ENCODE data around the gene NDUFB5.

Gene NDUFB5

DNA sequence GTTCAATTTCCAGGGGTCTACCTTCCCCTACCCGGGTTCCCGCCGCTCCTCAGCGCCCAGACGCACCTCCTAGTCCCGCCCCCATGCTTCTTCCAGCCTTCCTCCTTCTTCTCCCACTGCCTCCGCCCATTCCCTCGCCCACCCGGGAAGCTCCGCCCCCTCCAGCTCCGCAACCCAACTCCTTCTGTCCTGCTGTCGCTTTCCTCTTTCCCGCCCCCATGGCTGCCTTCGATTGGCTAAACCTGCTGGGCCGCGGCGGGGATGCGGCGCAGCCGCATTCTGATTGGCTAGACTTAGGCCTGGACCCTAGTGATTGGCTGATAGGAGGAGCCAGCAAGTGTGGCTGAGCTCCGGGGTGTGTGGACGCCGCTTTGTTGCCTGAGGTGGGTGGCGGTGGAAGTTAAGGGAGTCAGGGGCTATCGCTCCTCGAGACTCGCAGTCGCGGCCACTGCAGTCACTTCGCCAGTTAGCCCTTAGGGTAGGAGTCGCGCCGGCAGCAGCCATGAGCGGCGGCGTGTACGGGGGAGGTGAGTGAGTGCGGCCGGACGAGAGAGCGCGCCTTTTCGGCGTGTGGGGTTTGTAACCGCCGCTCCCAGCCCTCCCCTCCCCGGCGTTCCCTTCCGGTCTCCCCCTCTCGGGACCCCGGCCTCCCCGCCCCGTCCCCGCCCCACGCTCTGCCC lies 41.9 kb upstream of the NDUFB5 start, which contains the start of gene ACTL6A:
ACTL6A (plus strand) TSS at position 336 of the 680 bp plus-strand sequence; CDS start at position 503, 167 bp downstream.
- H3K9me3 ChIP-seq (replicated peaks in 1 of 2; ENCODE audit: control insufficient read depth in 2 of 2, insufficient read depth in 1 of 2, low read depth in 1 of 2, low read length in 2 of 2): no peaks in the 10 kb centered on the region
- no CpG with 5 or more reads among the region's 55 CpGs for WGBS, 2 donors (ENCODE audit: extremely low coverage in 2 of 2, insufficient read length in 2 of 2, insufficient replicate concordance in 1 of 2)
- H3K9ac ChIP-seq (ENCODE audit: low read depth, low read length, poor library complexity): peak within 1 kb of the TSS; percentile 100
- no peaks in the 10 kb centered on the region for H3K27me3 ChIP-seq (ENCODE audit: control insufficient read depth in 3 of 3, insufficient read depth in 3 of 3, low read depth in 1 of 3, low read length in 3 of 3)
- H2BK5ac ChIP-seq (ENCODE audit: low read length): peak within 1 kb of the TSS; percentile 97
- DNase-seq (ENCODE audit: low spot score): peak; percentile 99
- H4K91ac ChIP-seq (ENCODE audit: low read depth, low read length, poor library complexity): no peak within 1 kb of the TSS
- H3K27ac ChIP-seq (replicated peaks; ENCODE audit: low read length): peak within 1 kb of the TSS; percentile 99
- H3K4me3 ChIP-seq (ENCODE audit: low read length in 2 of 2): peak within 1 kb of the TSS; percentile 83 to 95
- peak within 1 kb of the TSS; percentile 100 for H3K23ac ChIP-seq (ENCODE audit: low read depth, low read length, poor library complexity)
- H3K4me2 ChIP-seq (ENCODE audit: insufficient read depth, low read length, poor library complexity, severe bottlenecking): peak within 1 kb of the TSS; percentile 74
- H3K4me1 ChIP-seq (ENCODE audit: control insufficient read depth in 2 of 2, insufficient read depth in 1 of 2, low read depth in 1 of 2, low read length in 2 of 2): peaks cover 3 to 6% of the 10 kb centered on the region in 2 donors
- H3K36me3 ChIP-seq (replicated peaks in 1 of 2; ENCODE audit: control insufficient read depth in 2 of 2, insufficient read depth in 2 of 2, low read length in 2 of 2): no peaks in the 10 kb centered on the region
- H4K8ac ChIP-seq (ENCODE audit: low read depth, low read length): no peak within 1 kb of the TSS
- no peak within 1 kb of the TSS for H2BK12ac ChIP-seq (ENCODE audit: low read length)
- H3K18ac ChIP-seq (ENCODE audit: low read length): peak within 1 kb of the TSS; percentile 100
- H2BK120ac ChIP-seq (ENCODE audit: low read depth, low read length): no peak within 1 kb of the TSS
- H2AFZ ChIP-seq (ENCODE audit: low read length): peak within 1 kb of the TSS; percentile 96
- no peak within 1 kb of the TSS for H2AK5ac ChIP-seq (ENCODE audit: low read depth, low read length)
- H3K4ac ChIP-seq (ENCODE audit: low read length): no peak within 1 kb of the TSS
- H3K79me1 ChIP-seq (ENCODE audit: low read depth, low read length): peaks cover 2% of the 10 kb centered on the region
- peak within 1 kb of the TSS; percentile 33 for H2BK15ac ChIP-seq (ENCODE audit: low read length)
- peak within 1 kb of the TSS; percentile 97 for H3K14ac ChIP-seq (ENCODE audit: low read length)

DNA sequence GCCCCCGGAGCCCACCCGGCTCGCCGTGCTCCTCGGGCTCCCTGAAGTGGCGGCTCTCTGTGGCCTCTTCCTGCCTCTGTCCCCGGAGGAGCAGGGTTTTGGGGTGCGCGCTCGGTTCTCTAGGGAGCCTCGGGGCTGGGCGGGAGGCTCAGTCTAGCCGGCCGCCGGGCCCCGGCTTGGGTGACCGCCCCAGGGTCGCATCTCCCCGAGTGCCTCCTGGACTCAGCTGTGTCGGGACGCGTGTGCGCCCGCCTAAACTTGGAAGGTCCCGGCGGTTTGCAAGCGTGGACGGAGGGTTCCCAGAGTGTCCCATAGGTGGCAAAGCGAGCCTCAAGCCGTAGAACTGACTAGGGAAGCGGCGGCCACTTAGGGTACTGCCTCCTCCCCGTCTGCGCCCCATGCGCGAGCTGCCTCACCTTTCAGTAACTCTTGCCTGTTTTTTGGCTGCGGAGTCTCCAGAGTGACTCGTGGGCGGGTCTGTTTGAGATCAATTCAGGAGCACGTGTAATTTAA lies 41.3 kb upstream of the NDUFB5 start:
- Histone ChIP-seq H3K27ac (replicated peaks; ENCODE audit: low read length) (peak overlapping the region; percentile 99), H3K4me1 (ENCODE audit: control insufficient read depth in 2 of 2, insufficient read depth in 1 of 2, low read depth in 1 of 2, low read length in 2 of 2) (peaks cover 3 to 6% of the 10 kb centered on the region in 2 donors), H3K4me2 (ENCODE audit: insufficient read depth, low read length, poor library complexity, severe bottlenecking) (peak overlapping the region; percentile 74), H2BK12ac (ENCODE audit: low read length) (no peak overlapping the region), H2AK5ac (ENCODE audit: low read depth, low read length) (no peak overlapping the region), H3K79me1 (ENCODE audit: low read depth, low read length) (peaks cover 4% of the 10 kb centered on the region), H4K8ac (ENCODE audit: low read depth, low read length) (no peak overlapping the region), H3K4ac (ENCODE audit: low read length) (no peak overlapping the region), H2BK15ac (ENCODE audit: low read length) (peak overlapping the region; percentile 33), H3K9ac (ENCODE audit: low read depth, low read length, poor library complexity) (peak overlapping the region; percentile 88), H3K4me3 (ENCODE audit: low read length in 2 of 2) (peak overlapping the region; percentile 83 to 95), H3K27me3 (ENCODE audit: control insufficient read depth in 3 of 3, insufficient read depth in 3 of 3, low read depth in 1 of 3, low read length in 3 of 3) (no peaks in the 10 kb centered on the region), H3K18ac (ENCODE audit: low read length) (peak overlapping the region; percentile 95), H2BK5ac (ENCODE audit: low read length) (peak overlapping the region; percentile 97), H3K14ac (ENCODE audit: low read length) (no peak overlapping the region), H4K91ac (ENCODE audit: low read depth, low read length, poor library complexity) (no peak overlapping the region), H2BK120ac (ENCODE audit: low read depth, low read length) (no peak overlapping the region), H3K23ac (ENCODE audit: low read depth, low read length, poor library complexity) (peak overlapping the region; percentile 90), H2AFZ (ENCODE audit: low read length) (peak overlapping the region; percentile 96), H3K36me3 (replicated peaks in 1 of 2; ENCODE audit: control insufficient read depth in 2 of 2, insufficient read depth in 2 of 2, low read length in 2 of 2) (no peaks in the 10 kb centered on the region), H3K9me3 (replicated peaks in 1 of 2; ENCODE audit: control insufficient read depth in 2 of 2, insufficient read depth in 1 of 2, low read depth in 1 of 2, low read length in 2 of 2) (no peaks in the 10 kb centered on the region)
- DNase-seq (ENCODE audit: low spot score): peak; percentile 65
- WGBS, 2 donors (ENCODE audit: extremely low coverage in 2 of 2, insufficient read length in 2 of 2, insufficient replicate concordance in 1 of 2): no CpG with 5 or more reads among the region's 40 CpGs

DNA sequence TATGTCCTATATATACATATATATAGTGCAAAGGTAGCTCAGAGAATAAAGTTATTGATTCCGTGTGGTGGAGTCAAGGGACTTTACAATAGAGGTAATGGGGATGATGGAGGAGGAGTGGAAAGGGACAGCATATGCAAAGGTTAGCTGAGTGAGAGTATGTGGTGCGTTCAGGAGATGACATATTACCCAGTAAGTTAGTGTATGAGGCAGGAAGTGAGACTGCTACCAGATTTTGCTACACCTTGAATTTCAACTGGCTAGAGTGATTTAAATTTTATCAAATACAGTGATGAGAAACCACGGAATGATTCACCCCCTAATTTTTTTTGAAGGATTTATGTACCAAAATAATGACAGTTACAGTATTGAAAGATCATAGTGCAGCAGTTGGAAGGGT lies 39.1 kb upstream of the NDUFB5 start:
- peaks cover 3 to 6% of the 10 kb centered on the region in 2 donors for H3K4me1 ChIP-seq (ENCODE audit: control insufficient read depth in 2 of 2, insufficient read depth in 1 of 2, low read depth in 1 of 2, low read length in 2 of 2)
- H2BK120ac ChIP-seq (ENCODE audit: low read depth, low read length): no peak overlapping the region
- H3K4me3 ChIP-seq (ENCODE audit: low read length in 2 of 2): no peak overlapping the region
- no peak for DNase-seq (ENCODE audit: low spot score)
- no peak overlapping the region for H2BK5ac ChIP-seq (ENCODE audit: low read length)
- H2AK5ac ChIP-seq (ENCODE audit: low read depth, low read length): no peak overlapping the region
- H3K4me2 ChIP-seq (ENCODE audit: insufficient read depth, low read length, poor library complexity, severe bottlenecking): no peak overlapping the region
- H2AFZ ChIP-seq (ENCODE audit: low read length): no peak overlapping the region
- no peak overlapping the region for H3K4ac ChIP-seq (ENCODE audit: low read length)
- no peak overlapping the region for H4K8ac ChIP-seq (ENCODE audit: low read depth, low read length)
- peaks cover 4 to 18% of the 10 kb centered on the region in 2 donors for H3K36me3 ChIP-seq (replicated peaks in 1 of 2; ENCODE audit: control insufficient read depth in 2 of 2, insufficient read depth in 2 of 2, low read length in 2 of 2)
- H4K91ac ChIP-seq (ENCODE audit: low read depth, low read length, poor library complexity): no peak overlapping the region
- no peak overlapping the region for H3K9ac ChIP-seq (ENCODE audit: low read depth, low read length, poor library complexity)
- no peaks in the 10 kb centered on the region for H3K9me3 ChIP-seq (replicated peaks in 1 of 2; ENCODE audit: control insufficient read depth in 2 of 2, insufficient read depth in 1 of 2, low read depth in 1 of 2, low read length in 2 of 2)
- H3K23ac ChIP-seq (ENCODE audit: low read depth, low read length, poor library complexity): no peak overlapping the region
- no peak overlapping the region for H3K18ac ChIP-seq (ENCODE audit: low read length)
- no peak overlapping the region for H3K14ac ChIP-seq (ENCODE audit: low read length)
- H2BK15ac ChIP-seq (ENCODE audit: low read length): no peak overlapping the region
- peaks cover 4% of the 10 kb centered on the region for H3K79me1 ChIP-seq (ENCODE audit: low read depth, low read length)
- no peak overlapping the region for H3K27ac ChIP-seq (replicated peaks; ENCODE audit: low read length)
- no peak overlapping the region for H2BK12ac ChIP-seq (ENCODE audit: low read length)
- WGBS, 2 donors (ENCODE audit: extremely low coverage in 2 of 2, insufficient read length in 2 of 2, insufficient replicate concordance in 1 of 2): no CpG with 5 or more reads among the region's 3 CpGs
- H3K27me3 ChIP-seq (ENCODE audit: control insufficient read depth in 3 of 3, insufficient read depth in 3 of 3, low read depth in 1 of 3, low read length in 3 of 3): no peaks in the 10 kb centered on the region

DNA sequence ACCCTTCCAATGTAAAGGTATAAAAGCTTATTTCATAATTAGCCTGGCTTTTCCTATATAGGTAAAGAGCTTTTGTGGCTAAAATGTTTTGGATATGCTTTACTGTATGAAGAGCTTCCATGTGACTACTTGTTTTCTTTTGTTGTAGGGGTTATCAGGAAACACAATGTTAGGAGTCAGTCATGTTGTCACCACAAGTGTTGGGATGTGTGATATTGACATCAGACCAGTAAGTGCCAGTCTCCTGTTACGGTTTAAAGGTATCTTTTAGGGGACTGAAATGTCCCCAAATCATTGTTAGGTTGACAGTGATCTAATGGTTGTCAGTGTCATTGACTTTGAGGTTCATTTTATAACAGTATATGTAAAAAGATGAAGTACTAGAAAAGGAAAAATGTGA lies 23.6 kb upstream of the NDUFB5 start:
- no peaks in the 10 kb centered on the region for H3K27me3 ChIP-seq (ENCODE audit: control insufficient read depth in 3 of 3, insufficient read depth in 3 of 3, low read depth in 1 of 3, low read length in 3 of 3)
- no CpG with 5 or more reads among the region's 1 CpG for WGBS, 2 donors (ENCODE audit: extremely low coverage in 2 of 2, insufficient read length in 2 of 2, insufficient replicate concordance in 1 of 2)
- no peaks in the 10 kb centered on the region for H3K9me3 ChIP-seq (replicated peaks in 1 of 2; ENCODE audit: control insufficient read depth in 2 of 2, insufficient read depth in 1 of 2, low read depth in 1 of 2, low read length in 2 of 2)
- H2BK12ac ChIP-seq (ENCODE audit: low read length): no peak overlapping the region
- no peak overlapping the region for H2AK5ac ChIP-seq (ENCODE audit: low read depth, low read length)
- no peaks in the 10 kb centered on the region for H3K79me1 ChIP-seq (ENCODE audit: low read depth, low read length)
- no peak overlapping the region for H3K14ac ChIP-seq (ENCODE audit: low read length)
- no peak overlapping the region for H4K8ac ChIP-seq (ENCODE audit: low read depth, low read length)
- no peak overlapping the region for H2BK5ac ChIP-seq (ENCODE audit: low read length)
- H4K91ac ChIP-seq (ENCODE audit: low read depth, low read length, poor library complexity): no peak overlapping the region
- H2AFZ ChIP-seq (ENCODE audit: low read length): no peak overlapping the region
- H3K4me2 ChIP-seq (ENCODE audit: insufficient read depth, low read length, poor library complexity, severe bottlenecking): no peak overlapping the region
- DNase-seq (ENCODE audit: low spot score): no peak
- no peak overlapping the region for H3K18ac ChIP-seq (ENCODE audit: low read length)
- H3K9ac ChIP-seq (ENCODE audit: low read depth, low read length, poor library complexity): no peak overlapping the region
- no peaks in the 10 kb centered on the region for H3K4me1 ChIP-seq (ENCODE audit: control insufficient read depth in 2 of 2, insufficient read depth in 1 of 2, low read depth in 1 of 2, low read length in 2 of 2)
- H3K23ac ChIP-seq (ENCODE audit: low read depth, low read length, poor library complexity): no peak overlapping the region
- H3K27ac ChIP-seq (replicated peaks; ENCODE audit: low read length): no peak overlapping the region
- H2BK15ac ChIP-seq (ENCODE audit: low read length): no peak overlapping the region
- H3K36me3 ChIP-seq (replicated peaks in 1 of 2; ENCODE audit: control insufficient read depth in 2 of 2, insufficient read depth in 2 of 2, low read length in 2 of 2): peaks cover 13 to 97% of the 10 kb centered on the region in 2 donors
- no peak overlapping the region for H3K4ac ChIP-seq (ENCODE audit: low read length)
- H2BK120ac ChIP-seq (ENCODE audit: low read depth, low read length): no peak overlapping the region
- no peak overlapping the region for H3K4me3 ChIP-seq (ENCODE audit: low read length in 2 of 2)
